Adrenal gland (tissue), 5 donors: ENCODE results near the gene CAMK2D.

Experiments used
- CTCF ChIP-seq, 6 experiments: fragments of 450-650 bp in 4 of 6; fragments of 200-600 bp in 2 of 6; sonication (generic) in 1 of 6; IDR thresholded peaks; 1 replicate in 5 of 6; 2 replicates in 1 of 6; pipeline versions ENCODE4 v1.5.1 to v1.8.0; 2016 to 2021; ENCODE audit warnings: antibody characterized with exemption in 6 of 6, mild to moderate bottlenecking in 2 of 6, moderate library complexity in 1 of 6
- POLR2A ChIP-seq, 2 donors: fragments of 450-650 bp; IDR thresholded peaks; one replicate each; pipeline ENCODE4 v1.6.1; 2017; ENCODE audit warnings: antibody characterized with exemption in 2 of 2, mild to moderate bottlenecking in 2 of 2, moderate library complexity in 1 of 2
- donor health status: DM: no; HTN: no; CAD: no.

GRCh38 chr4:113783289-113783688 lies 21.8 kb upstream of the CAMK2D start:
- no peak for TF ChIP-seq POLR2A (IDR thresholded peaks at IDR 0.05)
- no peak for TF ChIP-seq CTCF (IDR thresholded peaks at IDR 0.05)
